ENCODE results near the gene TIMP2. TPM values are rescaled to one million over a fixed set of nuclear protein-coding genes. Genes with fewer than 3 reads are reported as not detected.

Gene TIMP2
- total and polyA plus RNA-seq, 2 experiments from 2014 or later: 10.6 to 22.5 TPM

DNA sequence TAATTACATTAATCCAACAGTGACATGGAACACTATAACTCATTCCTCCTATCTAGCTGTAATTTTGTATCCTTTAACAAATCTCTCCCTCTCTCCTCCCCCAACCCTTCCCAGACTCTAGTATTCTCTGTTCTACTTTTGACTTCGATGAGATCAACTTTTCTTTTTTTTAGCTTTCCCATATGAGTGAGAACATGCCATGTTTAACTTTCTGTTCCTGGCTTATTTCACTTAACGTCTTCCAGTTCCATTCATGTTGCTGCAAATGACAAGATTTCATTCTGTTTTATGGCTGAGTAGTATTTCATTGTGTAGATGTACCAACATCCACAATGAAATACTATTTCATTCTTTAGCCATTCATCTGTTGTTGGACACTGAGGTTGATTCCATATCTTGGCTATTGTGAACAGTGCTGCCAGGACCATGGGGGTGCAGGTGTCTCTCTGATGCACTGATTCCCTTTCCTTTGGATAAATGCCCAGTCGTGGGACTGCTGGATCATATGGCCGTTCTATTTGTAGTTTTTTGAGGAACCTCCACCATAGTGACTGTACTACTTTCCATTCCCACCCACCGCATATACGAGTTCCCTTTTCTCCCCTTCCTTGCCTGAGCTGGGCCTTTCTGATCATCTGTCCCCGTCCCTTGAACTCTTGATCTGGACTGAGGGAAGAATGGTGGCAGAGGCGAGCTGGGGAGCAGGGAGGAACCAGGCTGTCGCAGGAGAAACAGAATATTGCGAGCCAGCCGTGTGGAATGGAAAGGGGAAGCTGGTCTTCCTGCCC lies 14.5 kb downstream of the TIMP2 start (continued):
- TF ChIP-seq CTCF (conservative IDR thresholded peaks at IDR 0.05; ENCODE audit: low read depth in 2 of 2) (no peak), ZNF114 (CRISPR knock-in tag; IDR thresholded peaks at IDR 0.05) (no peak)

DNA sequence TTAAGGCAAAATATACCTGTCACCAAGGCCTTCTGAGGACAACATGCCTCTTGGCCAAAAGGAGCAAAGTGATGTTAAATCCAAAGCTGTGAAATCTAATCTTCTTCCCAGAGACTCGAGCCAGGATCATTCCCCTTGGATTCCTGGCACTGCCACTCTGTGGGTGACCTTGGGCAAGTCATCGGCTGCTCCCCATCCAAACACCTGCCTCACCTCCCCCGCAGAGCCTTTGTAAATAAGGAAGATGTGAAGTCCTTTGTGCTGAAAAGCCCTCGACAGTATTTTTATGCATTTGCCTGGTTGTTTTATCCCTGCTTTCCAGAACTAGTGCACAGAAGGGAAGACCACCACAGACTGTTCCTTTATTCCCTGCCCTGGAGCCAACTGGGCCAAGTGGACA lies 16.8 kb downstream of the TIMP2 start:
- Histone ChIP-seq H3K9me2 (ENCODE audit: insufficient read depth) (no peaks in the 10 kb centered on the region), H3K79me2 (replicated peaks; ENCODE audit: insufficient read depth) (peaks cover 28% of the 10 kb centered on the region), H2AFZ (no peak overlapping the region), H3K4me2 (no peak overlapping the region), H3K4me3 (no peak overlapping the region), H3F3A (replicated peaks; ENCODE audit: low read depth) (no peaks in the 10 kb centered on the region), H3K36me3 (ENCODE audit: insufficient read depth) (no peaks in the 10 kb centered on the region), H3K4me1 (ENCODE audit: insufficient read depth) (no peaks in the 10 kb centered on the region), H4K20me1 (replicated peaks; ENCODE audit: insufficient read depth) (peaks cover 3% of the 10 kb centered on the region; the same call in 1 of the 2 replicates), H3K27me3 (ENCODE audit: insufficient read depth) (no peaks in the 10 kb centered on the region), H3K27ac (ENCODE audit: low read depth) (peak overlapping the region; percentile 74; the same call in 1 of the 2 replicates)
- Mint-ChIP-seq H3K27ac (peak overlapping the region; percentile 26; the same call in 1 of the 2 replicates), H3K4me3 (no peak overlapping the region), H3K9me3 (no peaks in the 10 kb centered on the region), H3K36me3 (ENCODE audit: low read depth) (no peaks in the 10 kb centered on the region), H3K27me3 (ENCODE audit: insufficient read depth, low read depth, poor library complexity) (peaks cover 6% of the 10 kb centered on the region), H3K4me1 (peaks cover 10% of the 10 kb centered on the region)
- ATAC-seq (no peak), DNase-seq (ENCODE audit: low spot score) (no peak)
- TF ChIP-seq CREB1 (CRISPR knock-in tag; IDR thresholded peaks at IDR 0.05; ENCODE audit: low read depth) (no peak), CTCF (conservative IDR thresholded peaks at IDR 0.05; ENCODE audit: low read depth in 2 of 2) (no peak), ZNF114 (CRISPR knock-in tag; IDR thresholded peaks at IDR 0.05) (no peak), ZNF331 (CRISPR knock-in tag; IDR thresholded peaks at IDR 0.05; ENCODE audit: low read depth) (no peak), JUNB (IDR thresholded peaks at IDR 0.05; ENCODE audit: unreplicated experiment) (no peak), REST (IDR thresholded peaks at IDR 0.05; ENCODE audit: unreplicated experiment) (no peak), EZH2phosphoT487 (IDR thresholded peaks at IDR 0.05; ENCODE audit: unreplicated experiment) (no peak), NANOG (IDR thresholded peaks at IDR 0.05; ENCODE audit: borderline replicate concordance) (no peak), EZH2 (IDR thresholded peaks at IDR 0.05; ENCODE audit: low read depth, unreplicated experiment) (no peak), POLR2AphosphoS5 (IDR thresholded peaks at IDR 0.05; ENCODE audit: low read depth) (no peak), STAT1 (IDR thresholded peaks at IDR 0.05; ENCODE audit: unreplicated experiment) (no peak)

All from GM23338 (cell line).